Measurements from ENCODE around the gene GOLGA7B.

DNA sequence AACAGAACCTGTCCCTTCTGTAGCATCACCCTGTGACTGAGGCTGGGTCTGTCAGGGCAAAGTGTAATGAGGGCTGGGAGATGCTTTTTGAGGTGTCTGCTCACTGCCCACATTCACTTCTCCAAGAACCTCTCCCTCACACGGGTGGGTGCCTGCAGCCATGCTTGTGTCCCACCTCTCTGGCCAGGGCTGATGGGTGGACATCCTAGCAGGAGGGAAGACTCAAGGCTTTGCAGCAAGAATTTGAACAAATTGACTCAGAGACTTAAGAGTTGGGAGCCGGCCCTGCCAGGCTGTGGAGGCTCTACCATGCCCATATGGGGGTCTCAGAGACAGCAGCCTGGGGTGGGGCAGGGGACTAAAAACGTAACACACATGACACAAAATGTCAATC lies 33.4 kb downstream of the GOLGA7B start:
- TF ChIP-seq, protein P1, sequence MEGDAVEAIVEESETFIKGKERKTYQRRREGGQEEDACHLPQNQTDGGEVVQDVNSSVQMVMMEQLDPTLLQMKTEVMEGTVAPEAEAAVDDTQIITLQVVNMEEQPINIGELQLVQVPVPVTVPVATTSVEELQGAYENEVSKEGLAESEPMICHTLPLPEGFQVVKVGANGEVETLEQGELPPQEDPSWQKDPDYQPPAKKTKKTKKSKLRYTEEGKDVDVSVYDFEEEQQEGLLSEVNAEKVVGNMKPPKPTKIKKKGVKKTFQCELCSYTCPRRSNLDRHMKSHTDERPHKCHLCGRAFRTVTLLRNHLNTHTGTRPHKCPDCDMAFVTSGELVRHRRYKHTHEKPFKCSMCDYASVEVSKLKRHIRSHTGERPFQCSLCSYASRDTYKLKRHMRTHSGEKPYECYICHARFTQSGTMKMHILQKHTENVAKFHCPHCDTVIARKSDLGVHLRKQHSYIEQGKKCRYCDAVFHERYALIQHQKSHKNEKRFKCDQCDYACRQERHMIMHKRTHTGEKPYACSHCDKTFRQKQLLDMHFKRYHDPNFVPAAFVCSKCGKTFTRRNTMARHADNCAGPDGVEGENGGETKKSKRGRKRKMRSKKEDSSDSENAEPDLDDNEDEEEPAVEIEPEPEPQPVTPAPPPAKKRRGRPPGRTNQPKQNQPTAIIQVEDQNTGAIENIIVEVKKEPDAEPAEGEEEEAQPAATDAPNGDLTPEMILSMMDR (IDR thresholded peaks at IDR 0.05; ENCODE audit: low read depth, low read length, poor library complexity, severe bottlenecking) = no peak
- TF ChIP-seq EZH2phosphoT487 (IDR thresholded peaks at IDR 0.05; ENCODE audit: borderline replicate concordance, low read length) = no peak

Data from DOHH2 (cell line).